NCI-H2196 (cell line): ENCODE data around the gene PIP5KL1.

ENCODE experiments used
- DNase-seq: peaks from one replicate; lab custom pipeline; 2025; ENCODE audit not compliant: unreplicated experiment; lab: John Stamatoyannopoulos, UW

The PIP5KL1 gene

GRCh38 chr9:127916720-127917581 is 13.6 kb downstream of the PIP5KL1 start, which contains the start of gene ST6GALNAC4:
TSS of gene ST6GALNAC4 (minus strand) at chr9:127917041. CDS start at chr9:127916419, 622 bp downstream.
- DNase-seq, result peak; percentile 88

- DNase-seq, result no peak
Observed at GRCh38 chr9:127915801-127916719, 14.5 kb downstream of the PIP5KL1 start.

GRCh38 chr9:127915325-127915752 is 15.2 kb downstream of the PIP5KL1 start:
- DNase-seq, result no peak

- no peak for DNase-seq
Observed at GRCh38 chr9:127913682-127914081, 16.9 kb downstream of the PIP5KL1 start.

GRCh38 chr9:127912882-127913281 is 17.7 kb downstream of the PIP5KL1 start:
- peak; percentile 44 for DNase-seq

- DNase-seq, result no peak
Observed at GRCh38 chr9:127912296-127912695, 18.3 kb downstream of the PIP5KL1 start.

GRCh38 chr9:127910613-127911205 is 19.9 kb downstream of the PIP5KL1 start:
- no peak for DNase-seq

- no peak for DNase-seq
Observed at GRCh38 chr9:127909839-127910273, 20.7 kb downstream of the PIP5KL1 start.

- DNase-seq, result no peak
Observed at GRCh38 chr9:127908660-127908926, 22.0 kb downstream of the PIP5KL1 start.

GRCh38 chr9:127907867-127908659 is 22.5 kb downstream of the PIP5KL1 start:
- DNase-seq, result no peak

GRCh38 chr9:127905788-127906191 is 24.8 kb downstream of the PIP5KL1 start:
- no peak for DNase-seq

- no peak for DNase-seq
Observed at GRCh38 chr9:127905004-127905728, 25.4 kb downstream of the PIP5KL1 start.

GRCh38 chr9:127904561-127905003 is 26.0 kb downstream of the PIP5KL1 start:
- DNase-seq, result no peak

- DNase-seq, result no peak
Observed at GRCh38 chr9:127903557-127904475, 26.8 kb downstream of the PIP5KL1 start.

GRCh38 chr9:127899128-127899943 is 31.2 kb downstream of the PIP5KL1 start, which contains the start of gene ST6GALNAC6:
TSS of gene ST6GALNAC6 (minus strand) at chr9:127899603. CDS start at chr9:127897981, 1,622 bp downstream.
- peak; percentile 72 for DNase-seq

GRCh38 chr9:127898433-127899127 is 32.0 kb downstream of the PIP5KL1 start:
- DNase-seq, result no peak

- peak; percentile 31 for DNase-seq
Observed at GRCh38 chr9:127897193-127897692, 33.3 kb downstream of the PIP5KL1 start.
